ENCODE data around the gene DBP.
"Not testable (repeated sequence)": the region's sequence is repeated elsewhere in the genome, so short reads cannot be mapped to it uniquely, and the experiment has no call there.

GRCh38 chr19:48680006-48680405, 42.8 kb upstream of the DBP start:
- not testable (repeated sequence) for TF ChIP-seq EZH2 (IDR thresholded peaks at IDR 0.05; ENCODE audit: borderline replicate concordance, low read length); CTCF (conservative IDR thresholded peaks at IDR 0.05 in 1 of 2, IDR thresholded peaks at IDR 0.05 in 1 of 2; ENCODE audit: extremely low read depth in 1 of 2, insufficient read depth in 1 of 2, low read depth in 1 of 2, low read length in 2 of 2)

Measured in mammary epithelial cell (primary cell).